Measurements from ENCODE around the gene FREY1. TPM values are rescaled to one million over a fixed set of nuclear protein-coding genes. Genes with fewer than 3 reads are reported as not detected.
A peak's percentile ranks its signal among the peaks of the same experiment; 100 is the strongest.

The FREY1 gene
- total and polyA plus RNA-seq, 2 experiments from 2014 or later: 2.1 TPM; not detected in 1

DNA sequence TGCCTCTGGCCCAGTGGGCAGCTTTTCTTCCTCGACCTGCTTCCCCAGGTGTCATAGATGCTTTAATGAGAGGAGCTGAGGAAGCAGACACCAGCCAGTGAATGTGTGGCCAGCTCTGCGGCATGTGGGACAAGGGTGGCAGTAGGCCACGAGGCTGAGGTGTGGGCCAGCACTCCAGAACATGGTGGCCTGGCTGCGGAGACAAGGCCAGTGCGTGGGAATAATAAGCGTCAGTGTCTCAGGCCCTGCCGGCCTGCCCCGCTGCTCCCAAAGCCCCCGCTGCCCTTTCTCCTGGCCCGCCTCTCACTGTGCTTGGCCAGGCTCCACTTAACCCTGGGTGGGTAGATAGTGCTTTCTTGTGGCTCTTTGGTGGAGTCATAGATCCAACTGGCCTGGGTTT, 19.5 kb downstream of the FREY1 start:
- Histone ChIP-seq H3K27me3 (peaks cover 30% of the 10 kb centered on the region), H3K9me3 (ENCODE audit: low read depth) (no peaks in the 10 kb centered on the region), H3K36me3 (no peaks in the 10 kb centered on the region), H3K4me3 (no peak overlapping the region), H3K27ac (no peak overlapping the region), H3K4me1 (ENCODE audit: low read depth) (no peaks in the 10 kb centered on the region)
- DNase-seq (ENCODE audit: low read depth in 1 of 2, low spot score in 1 of 2): no peak
- TF ChIP-seq, protein P1, sequence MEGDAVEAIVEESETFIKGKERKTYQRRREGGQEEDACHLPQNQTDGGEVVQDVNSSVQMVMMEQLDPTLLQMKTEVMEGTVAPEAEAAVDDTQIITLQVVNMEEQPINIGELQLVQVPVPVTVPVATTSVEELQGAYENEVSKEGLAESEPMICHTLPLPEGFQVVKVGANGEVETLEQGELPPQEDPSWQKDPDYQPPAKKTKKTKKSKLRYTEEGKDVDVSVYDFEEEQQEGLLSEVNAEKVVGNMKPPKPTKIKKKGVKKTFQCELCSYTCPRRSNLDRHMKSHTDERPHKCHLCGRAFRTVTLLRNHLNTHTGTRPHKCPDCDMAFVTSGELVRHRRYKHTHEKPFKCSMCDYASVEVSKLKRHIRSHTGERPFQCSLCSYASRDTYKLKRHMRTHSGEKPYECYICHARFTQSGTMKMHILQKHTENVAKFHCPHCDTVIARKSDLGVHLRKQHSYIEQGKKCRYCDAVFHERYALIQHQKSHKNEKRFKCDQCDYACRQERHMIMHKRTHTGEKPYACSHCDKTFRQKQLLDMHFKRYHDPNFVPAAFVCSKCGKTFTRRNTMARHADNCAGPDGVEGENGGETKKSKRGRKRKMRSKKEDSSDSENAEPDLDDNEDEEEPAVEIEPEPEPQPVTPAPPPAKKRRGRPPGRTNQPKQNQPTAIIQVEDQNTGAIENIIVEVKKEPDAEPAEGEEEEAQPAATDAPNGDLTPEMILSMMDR (IDR thresholded peaks at IDR 0.05; ENCODE audit: low read depth, low read length): no peak

DNA sequence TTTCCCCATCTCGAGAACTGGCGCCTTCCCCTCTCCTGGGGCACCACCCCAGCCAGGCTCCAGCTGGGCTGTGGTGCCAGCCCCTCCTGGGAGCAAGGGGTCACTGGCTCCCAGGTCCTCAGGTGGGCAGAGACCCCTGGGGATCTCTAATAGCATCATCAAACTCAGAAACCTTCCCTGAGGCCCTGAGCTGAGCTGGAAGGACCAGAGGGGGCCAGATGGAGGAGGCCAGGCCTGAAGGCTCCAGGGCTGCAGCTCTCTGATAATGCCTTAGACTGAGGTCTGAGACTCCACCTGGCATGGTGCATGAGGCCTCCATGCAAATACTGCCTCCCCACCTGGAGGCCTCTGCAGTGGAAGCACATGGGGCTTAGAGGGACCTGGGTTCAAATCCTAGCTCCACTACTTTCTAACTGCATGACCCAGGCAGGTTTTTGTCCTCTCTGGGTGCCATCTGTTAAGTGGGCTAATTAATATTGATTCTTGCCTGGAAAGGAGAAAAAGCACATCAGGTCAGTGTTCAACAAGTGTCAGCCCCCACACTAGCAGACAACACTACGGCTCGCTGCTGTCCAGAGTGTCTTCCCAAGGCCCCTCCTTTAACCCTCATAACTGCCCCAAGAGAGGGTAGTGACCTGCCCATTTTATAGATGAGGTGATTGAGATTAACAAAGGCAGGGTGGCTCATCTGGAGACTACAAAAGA, 20.1 kb downstream of the FREY1 start:
- TF ChIP-seq, protein P1 (IDR thresholded peaks at IDR 0.05; ENCODE audit: low read depth, low read length): no peak
- Histone ChIP-seq H3K36me3 (no peaks in the 10 kb centered on the region), H3K27ac (no peak overlapping the region), H3K27me3 (peaks cover 30% of the 10 kb centered on the region), H3K9me3 (ENCODE audit: low read depth) (no peaks in the 10 kb centered on the region), H3K4me3 (no peak overlapping the region), H3K4me1 (ENCODE audit: low read depth) (no peaks in the 10 kb centered on the region)
- DNase-seq (ENCODE audit: low read depth in 1 of 2, low spot score in 1 of 2): no peak

DNA sequence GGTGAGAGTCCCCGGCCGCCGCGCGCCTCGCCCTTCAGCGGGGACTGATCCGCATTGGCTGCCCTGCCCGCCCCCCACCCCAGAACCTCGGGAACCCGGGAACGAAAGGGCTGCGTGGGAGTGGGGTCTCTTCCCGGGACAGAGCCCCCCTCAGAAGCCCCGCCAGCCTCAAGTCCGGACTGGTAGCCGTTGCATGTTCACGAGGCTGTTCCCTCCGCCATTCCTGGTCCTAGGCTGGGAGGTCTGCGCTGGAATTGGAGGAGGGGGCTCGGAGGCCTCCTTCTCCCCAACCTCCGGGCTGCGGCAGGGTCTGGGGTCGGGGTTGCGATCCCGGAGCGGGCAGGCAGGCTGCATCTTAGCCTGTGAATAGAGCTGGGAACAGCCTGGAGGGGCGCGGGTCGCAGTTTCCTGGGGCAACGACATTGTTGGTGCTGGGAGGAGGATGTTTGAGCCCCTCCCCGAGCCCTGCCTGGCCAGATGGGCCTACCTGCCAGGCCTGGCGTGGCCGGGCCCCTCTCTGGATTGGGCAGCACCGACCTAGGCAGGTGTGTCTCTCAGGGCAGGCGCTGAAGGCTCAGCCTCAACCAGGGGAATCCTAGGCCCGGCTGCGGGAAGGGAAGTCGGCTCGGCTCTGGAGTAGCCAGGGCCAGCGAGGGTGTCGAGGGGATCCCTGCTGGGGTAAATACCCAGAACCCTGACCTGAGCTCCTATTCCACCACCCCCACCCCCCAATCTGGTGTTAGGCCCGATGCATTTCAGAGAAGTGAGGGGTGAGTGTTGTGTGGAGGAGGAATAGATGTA, 20.9 kb downstream of the FREY1 start:
- Histone ChIP-seq H3K27ac (no peak overlapping the region), H3K9me3 (ENCODE audit: low read depth) (no peaks in the 10 kb centered on the region), H3K4me1 (ENCODE audit: low read depth) (no peaks in the 10 kb centered on the region), H3K36me3 (peaks cover under 1% of the 10 kb centered on the region), H3K27me3 (peaks cover 30% of the 10 kb centered on the region), H3K4me3 (peak overlapping the region; percentile 63)
- TF ChIP-seq, protein P1 (IDR thresholded peaks at IDR 0.05; ENCODE audit: low read depth, low read length): no peak
- DNase-seq (ENCODE audit: low read depth in 1 of 2, low spot score in 1 of 2): no peak

DNA sequence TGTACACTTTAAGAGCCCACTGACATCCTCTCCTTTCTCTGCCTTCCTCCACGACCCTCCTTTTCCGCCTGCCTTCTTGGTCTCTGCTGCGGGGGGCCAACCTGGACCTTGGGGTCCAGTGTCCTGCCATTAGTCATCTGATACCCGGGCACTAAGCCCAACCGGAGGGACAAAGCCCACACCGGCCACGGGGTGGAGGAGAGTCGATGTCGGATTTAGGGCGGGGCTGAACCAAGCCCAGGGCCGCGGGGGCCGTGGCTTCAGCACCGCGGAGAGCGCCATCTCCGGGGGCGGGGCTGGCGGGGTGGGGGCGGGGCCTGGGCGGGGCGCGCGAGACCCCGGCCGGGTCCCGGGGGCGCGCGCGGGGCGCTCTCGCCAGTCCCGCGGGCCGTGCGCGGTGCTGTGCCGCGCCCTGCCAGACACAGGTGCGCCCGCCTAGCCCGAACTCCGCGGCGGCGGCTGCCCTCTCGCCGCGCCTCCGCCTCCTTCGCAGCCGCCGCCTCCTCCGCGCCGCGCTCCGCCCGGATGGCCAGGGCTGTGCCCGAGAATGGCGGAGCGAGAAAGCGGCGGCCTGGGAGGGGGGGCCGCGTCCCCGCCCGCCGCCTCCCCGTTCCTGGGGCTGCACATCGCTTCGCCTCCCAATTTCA, 21.7 kb downstream of the FREY1 start, which contains the start of gene MAPK8IP1:
Gene MAPK8IP1, plus strand, starts transcription at position 378 of the 647 bp plus-strand sequence. Its CDS starts 170 bp downstream, at position 548.
- Histone ChIP-seq H3K4me1 (ENCODE audit: low read depth) (no peaks in the 10 kb centered on the region), H3K27ac (no peak within 1 kb of the TSS), H3K4me3 (peak within 1 kb of the TSS; percentile 63), H3K9me3 (ENCODE audit: low read depth) (no peaks in the 10 kb centered on the region), H3K27me3 (peaks cover 30% of the 10 kb centered on the region), H3K36me3 (peaks cover 8% of the 10 kb centered on the region)
- TF ChIP-seq, protein P1 (IDR thresholded peaks at IDR 0.05; ENCODE audit: low read depth, low read length): no peak
- peak; percentile 43 to 80 for DNase-seq (ENCODE audit: low read depth in 1 of 2, low spot score in 1 of 2)

DNA sequence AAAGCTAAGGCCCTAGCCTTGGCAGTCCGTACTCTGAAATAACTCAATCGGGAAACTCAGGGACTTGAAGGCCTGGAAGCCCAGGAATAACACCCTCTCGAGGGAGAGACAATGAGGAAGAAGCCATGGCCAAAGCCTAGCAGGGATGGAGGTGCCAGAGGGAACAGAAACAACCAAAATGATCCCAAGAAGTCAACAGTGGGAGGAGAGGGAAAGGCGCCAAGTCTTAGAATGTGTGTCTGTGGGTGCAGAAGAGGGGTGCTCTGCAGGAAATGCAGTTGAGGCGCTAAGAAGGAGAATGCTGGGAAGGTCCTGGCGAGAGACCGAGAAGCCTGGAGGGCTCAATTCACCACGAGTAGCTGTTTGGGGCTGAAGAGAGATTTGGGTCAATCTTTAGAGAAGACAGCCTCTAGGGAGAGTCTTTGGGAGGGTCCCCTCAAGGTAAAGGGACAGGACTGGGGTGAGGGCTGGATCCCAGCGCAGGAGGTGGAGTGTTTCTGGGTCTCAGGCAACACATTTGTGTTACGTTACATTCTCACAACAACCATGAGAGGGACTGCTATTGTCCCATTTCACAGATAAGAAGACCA, 22.4 kb downstream of the FREY1 start:
- Histone ChIP-seq H3K4me1 (ENCODE audit: low read depth) (no peaks in the 10 kb centered on the region), H3K9me3 (ENCODE audit: low read depth) (no peaks in the 10 kb centered on the region), H3K4me3 (no peak overlapping the region), H3K27ac (no peak overlapping the region), H3K27me3 (peaks cover 30% of the 10 kb centered on the region), H3K36me3 (peaks cover 9% of the 10 kb centered on the region)
- TF ChIP-seq, protein P1 (IDR thresholded peaks at IDR 0.05; ENCODE audit: low read depth, low read length): no peak
- DNase-seq (ENCODE audit: low read depth in 1 of 2, low spot score in 1 of 2): no peak
